SK-N-SH (cell line): ENCODE data around the gene DIAPH2. TPM values are rescaled to one million over a fixed set of nuclear protein-coding genes. Genes with fewer than 3 reads are reported as not detected.

Source experiments
- CTCF ChIA-PET: fragments of 300-600, 350-600 bp; formaldehyde crosslinking; extraction: SDS; loops from one replicate; lab custom pipeline; 2021; lab: Yijun Ruan, JAX
- POLR2A ChIA-PET: fragments of 350-600 bp; sonication (Branson Sonifier 250); formaldehyde crosslinking; extraction: SDS; loops from one replicate; lab custom pipeline; 2020; ENCODE audit warnings: antibody characterized with exemption, inconsistent platforms; lab: Yijun Ruan, JAX
- DNase-seq: peaks from one replicate; pipeline ENCODE4 v3.0.0; 2012
- H2AFZ ChIP-seq: fragments of 200-600 bp; sonication (generic); 2 replicates; pipeline ENCODE4 v1.8.1; 2016; ENCODE audit warnings: antibody characterized with exemption, mild to moderate bottlenecking, low read depth
- H3F3A ChIP-seq: fragments of 200-600 bp; sonication (generic); replicated peaks from 2 replicates; pipeline ENCODE3; 2016; ENCODE audit warnings: antibody characterized with exemption, mild to moderate bottlenecking; ENCODE audit not compliant: insufficient read depth
- H3K27ac ChIP-seq, 2 experiments: fragments of 200-500 bp in 1 of 2; fragments of 200-600 bp in 1 of 2; sonication (Bioruptor generic) in 1 of 2; sonication (generic), shearing (Covaris generic) in 1 of 2; 2 replicates each; pipeline versions ENCODE4 v1.5.1 to v1.6.1; 2014 to 2016; ENCODE audit warnings: low read depth in 2 of 2, inconsistent platforms in 1 of 2, low read length in 1 of 2, mild to moderate bottlenecking in 1 of 2, mixed read lengths in 1 of 2
- H3K27me3 ChIP-seq: fragments of 200-600 bp; sonication (generic), shearing (Covaris generic); 2 replicates; pipeline ENCODE4 v1.6.1; 2016; ENCODE audit warnings: mixed run types; ENCODE audit not compliant: insufficient read depth
- H3K36me3 ChIP-seq, 2 experiments: fragments of 200-500 bp in 1 of 2; fragments of 200-600 bp in 1 of 2; sonication (Bioruptor generic) in 1 of 2; sonication (generic) in 1 of 2; replicated peaks in 1 of 2; 2 replicates each; pipeline versions ENCODE3 to v1.5.1; 2014 to 2016; ENCODE audit warnings: low read length in 1 of 2, mild to moderate bottlenecking in 1 of 2; ENCODE audit not compliant: insufficient read depth in 2 of 2, control insufficient read depth in 1 of 2
- H3K4me1 ChIP-seq, 2 experiments: fragments of 200-500 bp in 1 of 2; fragments of 200-600 bp in 1 of 2; sonication (Bioruptor generic) in 1 of 2; sonication (generic), shearing (Covaris generic) in 1 of 2; 2 replicates each; pipeline versions ENCODE4 v1.5.1 to v1.6.1; 2014 to 2016; ENCODE audit warnings: low read depth in 1 of 2, low read length in 1 of 2, mixed run types in 1 of 2; ENCODE audit not compliant: insufficient read depth in 2 of 2, control insufficient read depth in 1 of 2
- H3K4me2 ChIP-seq: fragments of 200-600 bp; sonication (generic), shearing (Covaris generic); 2 replicates; pipeline ENCODE4 v1.6.1; 2017; ENCODE audit warnings: mixed run types
- H3K4me3 ChIP-seq, 2 experiments: fragments of 200-500 bp in 1 of 2; fragments of 200-600 bp in 1 of 2; sonication (Bioruptor generic) in 1 of 2; sonication (generic), shearing (Covaris generic) in 1 of 2; 2 replicates each; pipeline versions ENCODE4 v1.5.1 to v1.8.1; 2014 to 2016; ENCODE audit warnings: low read depth in 2 of 2, inconsistent platforms in 1 of 2, low read length in 1 of 2, mild to moderate bottlenecking in 1 of 2, mixed read lengths in 1 of 2, moderate library complexity in 1 of 2
- H3K79me2 ChIP-seq: fragments of 200-600 bp; sonication (generic); 2 replicates; pipeline ENCODE4 v1.8.1; 2017; ENCODE audit warnings: mild to moderate bottlenecking; ENCODE audit not compliant: insufficient read depth
- H3K9ac ChIP-seq: fragments of 200-600 bp; sonication (generic); 2 replicates; pipeline ENCODE4 v1.6.1; 2017; ENCODE audit warnings: mixed run types
- H3K9me2 ChIP-seq: fragments of 200-600 bp; sonication (generic); 2 replicates; pipeline ENCODE4 v1.6.1; 2017; ENCODE audit warnings: mixed run types
- H3K9me3 ChIP-seq: fragments of 200-600 bp; sonication (generic); 2 replicates; pipeline ENCODE4 v1.6.1; 2017; ENCODE audit warnings: mixed run types, mild to moderate bottlenecking, moderate library complexity
- H4K20me1 ChIP-seq: fragments of 200-600 bp; sonication (generic); 2 replicates; pipeline ENCODE4 v1.6.1; 2017; ENCODE audit warnings: mild to moderate bottlenecking, mixed run types; ENCODE audit not compliant: insufficient read depth
- CHD2 ChIP-seq: fragments of 150-350 bp; IDR thresholded peaks from 2 replicates; pipeline ENCODE4 v1.6.1; 2018; ENCODE audit warnings: low read length; ENCODE audit not compliant: partially characterized antibody
- CTCF ChIP-seq: fragments of 200-600 bp; sonication (generic); IDR thresholded peaks from 2 replicates; pipeline ENCODE4 v1.6.1; 2017; ENCODE audit warnings: antibody characterized with exemption, mild to moderate bottlenecking, moderate library complexity
- RCOR1 ChIP-seq: fragments of 150-350 bp; IDR thresholded peaks from 2 replicates; pipeline ENCODE4 v1.6.1; 2017; ENCODE audit warnings: antibody characterized with exemption, low read length
- REST ChIP-seq: IDR thresholded peaks from 2 replicates; pipeline ENCODE4 v1.6.1; 2012; ENCODE audit warnings: mild to moderate bottlenecking, low read depth, low read length, moderate library complexity
- RXRA ChIP-seq: IDR thresholded peaks from 2 replicates; pipeline ENCODE4 v1.4.0; 2012; ENCODE audit warnings: low read depth, mild to moderate bottlenecking, borderline replicate concordance
- SIN3A ChIP-seq: IDR thresholded peaks from 2 replicates; pipeline ENCODE4 v1.6.1; 2012; ENCODE audit warnings: low read depth, mild to moderate bottlenecking, low read length, moderate library complexity, borderline replicate concordance
- TEAD4 ChIP-seq: IDR thresholded peaks from 2 replicates; pipeline ENCODE4 v1.4.0; 2012; ENCODE audit warnings: mild to moderate bottlenecking, borderline replicate concordance; ENCODE audit not compliant: insufficient read depth
- USF2 ChIP-seq: fragments of 150-350 bp; IDR thresholded peaks from 2 replicates; pipeline ENCODE4 v1.6.1; 2017; ENCODE audit warnings: antibody characterized with exemption, low read length, low read depth, borderline replicate concordance
- WGBS: methylation state at CpG from one replicate; pipeline ENCODE4 v1.1.6; 2017; ENCODE audit warnings: low lambda C conversion rate; 5-methylcytosine and 5-hydroxymethylcytosine counted together
- polyA plus RNA-seq, 3 experiments: library from polyadenylated mRNA; depleted of rRNA; stranded (reverse); fragments of >200 nt; gene quantifications; 2 replicates each; pipeline ENCODE4 v1.2.3, GENCODE V29; 2012

The DIAPH2 gene
- polyA plus RNA-seq, 1 of the 3 experiments (the other 2 are of a cell fraction) = 1.1 TPM

- 50% methylated on average over 1 of the region's 1 CpG for WGBS
Measured at GRCh38 chrX:97089116-97089515, 404.5 kb downstream of the DIAPH2 start.

More at GRCh38 chrX:97089116-97089515, 404.5 kb downstream of the DIAPH2 start:
- H3K9ac ChIP-seq = no peak overlapping the region
- no peaks in the 10 kb centered on the region for H3F3A ChIP-seq
- TF ChIP-seq USF2 (no peak), RCOR1 (no peak), RXRA (no peak), CHD2 (no peak), CTCF (no peak), SIN3A (no peak), TEAD4 (no peak), REST (no peak)
- TF ChIP-seq, all 33 proteins: peak for 0
- no peak overlapping the region for H3K4me2 ChIP-seq
- no peak overlapping the region for H3K27ac ChIP-seq
- ChIA-PET POLR2A (no interaction called here), CTCF (interaction anchor here (0.6 kb wide), 1 partner anchor 363 kb away, joined by 3 read pairs; no protein-coding TSS in a partner anchor)
- no peaks in the 10 kb centered on the region for H3K36me3 ChIP-seq
- no peak overlapping the region for H2AFZ ChIP-seq
- no peaks in the 10 kb centered on the region for H3K27me3 ChIP-seq
- no peaks in the 10 kb centered on the region for H3K79me2 ChIP-seq
- H3K9me3 ChIP-seq = no peaks in the 10 kb centered on the region
- H3K9me2 ChIP-seq = no peaks in the 10 kb centered on the region
- no peak overlapping the region for H3K4me3 ChIP-seq
- H4K20me1 ChIP-seq = no peaks in the 10 kb centered on the region
- no peaks in the 10 kb centered on the region for H3K4me1 ChIP-seq
- no peak for DNase-seq
